ENCODE data around the gene ANXA4.

The ANXA4 gene

GRCh38 chr2:69741575-69742321 is at the start of gene ANXA4:
Gene ANXA4, plus strand, starts transcription at chr2:69742134. Its CDS starts 39,432 bp downstream, at chr2:69781566.
- DNase-seq (ENCODE audit: low spot score), result peak; percentile 59

GRCh38 chr2:69692424-69692823 is 49.5 kb upstream of the ANXA4 start:
- no peak for DNase-seq (ENCODE audit: low spot score)

GRCh38 chr2:69693059-69693774 is 48.7 kb upstream of the ANXA4 start:
- DNase-seq (ENCODE audit: low spot score), result peak; percentile 34

- DNase-seq (ENCODE audit: low spot score), result peak; percentile 56
Measured at GRCh38 chr2:69693775-69694450, 48.0 kb upstream of the ANXA4 start.

- DNase-seq (ENCODE audit: low spot score), result no peak
Measured at GRCh38 chr2:69694894-69695849, 46.8 kb upstream of the ANXA4 start.

- DNase-seq (ENCODE audit: low spot score), result no peak
Measured at GRCh38 chr2:69695850-69696216, 46.1 kb upstream of the ANXA4 start.

- no peak for DNase-seq (ENCODE audit: low spot score)
Measured at GRCh38 chr2:69700381-69700780, 41.6 kb upstream of the ANXA4 start.

GRCh38 chr2:69701100-69701945 is 40.6 kb upstream of the ANXA4 start:
- no peak for DNase-seq (ENCODE audit: low spot score)

GRCh38 chr2:69703189-69703588 is 38.7 kb upstream of the ANXA4 start:
- no peak for DNase-seq (ENCODE audit: low spot score)

- no peak for DNase-seq (ENCODE audit: low spot score)
Measured at GRCh38 chr2:69704446-69704845, 37.5 kb upstream of the ANXA4 start.

GRCh38 chr2:69709290-69709689 is 32.6 kb upstream of the ANXA4 start:
- no peak for DNase-seq (ENCODE audit: low spot score)

GRCh38 chr2:69711971-69712370 is 30.0 kb upstream of the ANXA4 start:
- DNase-seq (ENCODE audit: low spot score), result no peak

- DNase-seq (ENCODE audit: low spot score), result no peak
Measured at GRCh38 chr2:69714024-69714423, 27.9 kb upstream of the ANXA4 start.

- DNase-seq (ENCODE audit: low spot score), result peak; percentile 91
Measured at GRCh38 chr2:69714539-69715220, 27.3 kb upstream of the ANXA4 start.

- DNase-seq (ENCODE audit: low spot score), result no peak
Measured at GRCh38 chr2:69715964-69716363, 26.0 kb upstream of the ANXA4 start.

- no peak for DNase-seq (ENCODE audit: low spot score)
Measured at GRCh38 chr2:69716555-69717120, 25.3 kb upstream of the ANXA4 start.

GRCh38 chr2:69717186-69717585 is 24.7 kb upstream of the ANXA4 start:
- no peak for DNase-seq (ENCODE audit: low spot score)

- no peak for DNase-seq (ENCODE audit: low spot score)
Measured at GRCh38 chr2:69717861-69718273, 24.1 kb upstream of the ANXA4 start.

- DNase-seq (ENCODE audit: low spot score), result no peak
Measured at GRCh38 chr2:69718338-69718965, 23.5 kb upstream of the ANXA4 start.
